Stimulated activated CD4-positive, alpha-beta T cell treated with anti-CD3 and anti-CD28 coated beads, Interleukin-12 subunit alpha, Interleukin-12 subunit beta, amount 100 ng/mL, for 24 hours (primary cell): ENCODE results near the gene NPB.

ENCODE experiments used
- DNase-seq, 2 experiments: peaks; one replicate each; pipeline ENCODE4 v3.0.0-alpha.2; 2020; ENCODE audit warnings: low read depth in 2 of 2

The NPB gene

GRCh38 chr17:81902023-81902652 is at the start of gene NPB:
Gene NPB, plus strand, starts transcription at chr17:81902238. Its CDS starts 40 bp downstream, at chr17:81902278.
- no peak for DNase-seq

- DNase-seq = no peak
Measured at GRCh38 chr17:81854974-81855774, 46.9 kb upstream of the NPB start.

GRCh38 chr17:81858170-81858966 is 43.7 kb upstream of the NPB start:
- DNase-seq = no peak

- DNase-seq = no peak
Measured at GRCh38 chr17:81858967-81859905, 42.8 kb upstream of the NPB start.

GRCh38 chr17:81859906-81860755 is 41.9 kb upstream of the NPB start, which contains the start of gene P4HB:
Gene P4HB, minus strand, starts transcription at chr17:81860535. Its CDS starts 64 bp downstream, at chr17:81860471.
- DNase-seq = peak in 1 of 2 experiments; percentile 95

GRCh38 chr17:81860756-81861568 is 41.1 kb upstream of the NPB start:
- DNase-seq = peak; percentile 98

- DNase-seq = no peak
Measured at GRCh38 chr17:81863123-81863675, 38.8 kb upstream of the NPB start.

- no peak for DNase-seq
Measured at GRCh38 chr17:81863833-81864768, 37.9 kb upstream of the NPB start.

- no peak for DNase-seq
Measured at GRCh38 chr17:81865358-81865732, 36.7 kb upstream of the NPB start.

GRCh38 chr17:81865733-81866439 is 36.2 kb upstream of the NPB start:
- DNase-seq = no peak

GRCh38 chr17:81866440-81867169 is 35.4 kb upstream of the NPB start:
- DNase-seq = no peak

- DNase-seq = peak in 1 of 2 experiments; percentile 43
Measured at GRCh38 chr17:81867170-81867990, 34.7 kb upstream of the NPB start.

GRCh38 chr17:81867991-81868673 is 33.9 kb upstream of the NPB start:
- DNase-seq = no peak

- DNase-seq = no peak
Measured at GRCh38 chr17:81868674-81869220, 33.3 kb upstream of the NPB start.
